GM10266 (cell line): ENCODE results near the gene FUT4.

Experiments used
- DNase-seq: peaks from one replicate; pipeline ENCODE4 v3.0.0; 2012; ENCODE audit errors: extremely low spot score
- TF ChIP-seq, protein P1 (sequence below): IDR thresholded peaks from 2 replicates; pipeline ENCODE4 v1.5.1; 2012; ENCODE audit warnings: mild to moderate bottlenecking, low read depth; ENCODE audit not compliant: control insufficient read depth, insufficient read depth; ENCODE audit errors: missing control alignments

Gene FUT4

DNA sequence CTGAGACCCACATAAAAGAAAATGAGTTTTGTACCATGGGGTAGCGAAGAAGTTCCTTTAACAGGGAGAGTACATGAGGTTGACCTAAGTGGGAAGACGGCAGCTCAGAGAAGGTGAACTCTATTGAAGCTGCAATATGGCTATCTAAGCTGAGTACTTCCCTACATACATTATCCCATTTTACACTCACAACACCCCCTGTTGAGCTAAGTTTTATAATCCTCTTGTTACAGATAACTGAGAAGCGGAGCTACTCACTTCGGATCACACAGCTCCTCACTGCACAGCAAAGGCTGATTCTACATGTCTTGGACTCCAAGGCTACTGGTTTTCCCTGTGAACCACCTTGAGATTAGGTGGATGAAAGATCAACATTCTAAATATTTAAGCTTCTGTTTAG is 15.2 kb downstream of the FUT4 start:
- TF ChIP-seq, protein P1, sequence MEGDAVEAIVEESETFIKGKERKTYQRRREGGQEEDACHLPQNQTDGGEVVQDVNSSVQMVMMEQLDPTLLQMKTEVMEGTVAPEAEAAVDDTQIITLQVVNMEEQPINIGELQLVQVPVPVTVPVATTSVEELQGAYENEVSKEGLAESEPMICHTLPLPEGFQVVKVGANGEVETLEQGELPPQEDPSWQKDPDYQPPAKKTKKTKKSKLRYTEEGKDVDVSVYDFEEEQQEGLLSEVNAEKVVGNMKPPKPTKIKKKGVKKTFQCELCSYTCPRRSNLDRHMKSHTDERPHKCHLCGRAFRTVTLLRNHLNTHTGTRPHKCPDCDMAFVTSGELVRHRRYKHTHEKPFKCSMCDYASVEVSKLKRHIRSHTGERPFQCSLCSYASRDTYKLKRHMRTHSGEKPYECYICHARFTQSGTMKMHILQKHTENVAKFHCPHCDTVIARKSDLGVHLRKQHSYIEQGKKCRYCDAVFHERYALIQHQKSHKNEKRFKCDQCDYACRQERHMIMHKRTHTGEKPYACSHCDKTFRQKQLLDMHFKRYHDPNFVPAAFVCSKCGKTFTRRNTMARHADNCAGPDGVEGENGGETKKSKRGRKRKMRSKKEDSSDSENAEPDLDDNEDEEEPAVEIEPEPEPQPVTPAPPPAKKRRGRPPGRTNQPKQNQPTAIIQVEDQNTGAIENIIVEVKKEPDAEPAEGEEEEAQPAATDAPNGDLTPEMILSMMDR, result no peak
- no peak for DNase-seq

DNA sequence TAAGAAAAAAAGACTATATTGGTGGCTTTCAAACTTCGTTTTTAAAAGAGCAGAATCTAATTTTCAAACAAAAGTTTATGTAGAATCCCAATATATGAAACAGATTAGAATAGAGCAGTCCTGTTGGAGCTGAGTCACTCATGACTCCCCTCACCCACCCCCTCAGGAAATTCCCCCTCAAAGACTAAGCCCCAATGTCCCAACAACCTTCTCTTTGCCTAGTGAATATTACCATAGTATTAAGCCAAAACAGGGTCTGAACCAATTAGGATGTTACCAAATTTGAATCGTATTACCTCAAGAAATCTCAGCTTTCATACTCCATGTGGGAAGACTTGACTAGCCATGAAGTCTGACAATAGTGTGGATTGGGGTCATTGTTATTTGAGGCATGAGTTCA is 15.6 kb downstream of the FUT4 start:
- TF ChIP-seq, protein P1, result no peak
- no peak for DNase-seq

DNA sequence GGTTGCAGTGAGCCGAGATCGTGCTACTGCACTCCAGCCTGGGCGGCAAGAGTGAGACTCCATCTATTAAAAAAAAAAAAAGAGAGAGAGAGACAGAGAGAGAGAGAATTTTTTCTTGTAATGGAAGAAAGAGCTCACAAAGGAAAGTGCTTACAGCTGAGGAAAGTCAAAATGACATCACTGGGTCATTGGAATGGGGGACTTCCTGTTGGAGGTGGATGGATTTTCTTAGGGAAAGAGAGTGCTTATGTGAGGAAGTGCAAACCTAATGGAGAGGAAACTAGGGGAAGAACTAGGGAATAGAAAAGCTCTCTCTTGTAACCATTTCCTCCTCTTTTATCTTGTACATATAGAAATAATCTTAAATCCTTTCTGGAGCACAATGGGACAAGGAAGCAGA is 17.1 kb downstream of the FUT4 start:
- TF ChIP-seq, protein P1, result no peak
- no peak for DNase-seq

DNA sequence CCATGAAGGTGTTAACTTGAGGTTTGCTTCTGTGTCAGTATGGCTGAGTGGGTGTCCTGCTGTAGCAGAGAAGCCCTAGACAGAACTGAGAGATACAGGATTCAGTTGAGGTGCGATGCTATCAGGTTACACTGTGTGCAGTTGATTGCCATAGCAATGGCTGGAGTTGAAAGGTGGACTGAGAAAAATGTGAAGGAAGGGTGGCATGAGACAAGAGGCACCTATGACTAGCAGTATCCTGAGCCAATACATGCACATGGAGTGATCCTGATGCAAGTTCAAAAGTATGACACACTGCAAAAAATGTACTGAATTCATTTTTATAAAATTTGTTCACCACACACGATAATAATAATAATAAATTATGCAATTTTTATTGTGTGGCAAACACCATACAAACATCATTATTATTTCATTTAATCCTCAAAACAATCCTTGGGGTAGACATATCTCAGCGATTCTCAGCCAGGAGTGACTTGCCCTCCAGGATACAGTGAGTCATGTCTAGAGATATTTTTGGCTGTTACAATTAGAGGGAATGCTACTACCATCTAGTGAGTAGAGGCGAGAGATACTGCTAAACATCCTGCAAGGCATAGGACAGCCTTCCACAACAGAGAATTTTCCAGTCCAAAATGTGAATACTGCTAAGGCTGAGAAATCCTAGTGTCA is 19.6 kb downstream of the FUT4 start:
- no peak for DNase-seq
- TF ChIP-seq, protein P1, result no peak

DNA sequence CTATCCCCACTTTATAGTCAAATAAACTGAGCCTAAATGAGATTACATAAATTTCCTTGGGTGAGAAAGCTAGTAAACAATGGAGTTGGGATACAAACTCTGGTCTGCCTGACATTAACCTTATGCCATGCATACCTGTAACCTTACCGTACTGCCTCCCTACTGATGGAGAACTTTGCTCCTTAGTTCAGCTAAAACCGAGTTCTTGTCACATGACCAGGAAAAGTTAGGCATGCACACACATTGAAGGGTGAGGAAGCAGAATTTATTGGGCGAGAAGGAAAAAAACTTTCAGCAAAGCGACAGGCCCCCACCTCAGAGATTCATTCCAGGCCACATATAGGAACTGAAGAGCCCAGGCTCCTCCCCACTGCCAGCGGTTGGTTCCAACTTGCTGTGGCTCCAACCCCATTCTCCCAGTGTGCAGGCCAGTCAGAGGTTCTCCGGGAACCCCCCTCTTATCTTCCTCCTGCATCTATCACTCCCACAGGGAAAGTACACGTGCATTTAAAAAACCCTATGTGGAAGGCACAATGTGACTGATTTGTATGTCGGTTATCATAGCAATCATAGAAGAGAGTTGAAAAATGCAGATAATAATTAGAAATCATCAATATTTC is 20.2 kb downstream of the FUT4 start:
- DNase-seq, result no peak
- TF ChIP-seq, protein P1, result no peak

DNA sequence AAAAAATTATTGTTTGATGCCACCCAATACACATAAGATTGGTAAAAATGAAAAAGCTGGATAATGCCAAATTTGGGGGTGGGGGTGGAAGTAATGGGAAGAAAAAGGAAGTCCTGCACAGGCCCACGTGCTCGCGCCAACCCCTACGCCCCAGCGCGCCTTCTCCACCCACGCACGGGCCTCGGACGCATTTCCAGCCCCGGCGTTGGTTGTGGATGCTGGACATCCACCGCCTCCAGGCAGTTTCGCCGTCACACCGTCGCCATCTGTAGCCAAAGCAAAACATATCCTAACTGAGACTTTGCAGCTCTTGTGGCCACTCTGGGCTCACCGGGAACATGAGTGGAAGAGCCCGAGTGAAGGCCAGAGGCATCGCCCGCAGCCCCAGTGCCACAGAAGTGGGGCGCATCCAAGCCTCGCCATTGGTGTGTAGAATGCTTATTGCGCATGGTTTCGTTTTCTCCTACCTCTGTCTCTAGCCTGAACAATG is 23.5 kb downstream of the FUT4 start, which contains the start of gene PIWIL4:
PIWIL4 (plus strand) TSS at position 188 of the 490 bp plus-strand sequence; CDS start at position 339, 151 bp downstream.
- TF ChIP-seq, protein P1, result no peak
- DNase-seq, result no peak

DNA sequence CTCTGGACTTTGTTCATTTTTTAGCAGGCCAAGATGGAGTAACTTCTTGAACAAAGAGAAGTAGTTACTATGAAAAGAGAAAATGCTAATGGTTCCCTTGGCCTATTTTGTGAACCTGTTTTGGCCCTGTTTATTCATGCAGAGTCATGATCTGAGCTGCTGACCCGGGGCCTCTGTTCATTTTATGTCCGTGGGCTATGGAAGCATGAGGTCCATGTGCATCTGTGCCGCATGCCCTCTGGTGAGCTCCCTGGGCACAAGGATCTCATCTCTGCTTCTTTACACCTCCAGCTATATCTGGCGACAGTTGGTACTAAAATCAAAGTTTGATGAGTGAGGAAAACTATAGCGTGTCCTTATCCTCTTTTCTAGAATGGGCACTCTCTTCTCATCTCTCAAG is 24.5 kb downstream of the FUT4 start:
- TF ChIP-seq, protein P1, result no peak
- DNase-seq, result no peak
